HepG2 (cell line): Measurements from ENCODE around the gene LYRM1. TPM values are rescaled to one million over a fixed set of nuclear protein-coding genes. Genes with fewer than 3 reads are reported as not detected.

Source experiments
- ATAC-seq: fragments of 200-7000 bp; cut with Tn5 transposase; 3 replicates; pipeline ENCODE4 v1.9.1; 2020; ENCODE audit warnings: mild to moderate bottlenecking, moderate library complexity
- BruUV-seq: library from RNA; stranded (reverse); fragments of 400-500 nt; replicated peaks from 2 replicates; lab custom pipeline; 2021; lab: Mats Ljungman, UMichigan
- CTCF ChIA-PET: fragments of 300-600 bp; formaldehyde crosslinking; extraction: SDS; loops from one replicate; lab custom pipeline; 2021; ENCODE audit warnings: low total read pairs, inconsistent platforms, low intra/inter-chr PET ratio; lab: Yijun Ruan, JAX
- POLR2A ChIA-PET: fragments of 350-600 bp; sonication (Branson Sonifier 250); formaldehyde crosslinking; loops from one replicate; lab custom pipeline; 2020; ENCODE audit warnings: antibody characterized with exemption, inconsistent platforms; lab: Yijun Ruan, JAX
- DNase-seq: peaks from one replicate; pipeline ENCODE4 v3.0.0-alpha.2; 2015; ENCODE audit warnings: low spot score
- FAIRE-seq: peaks from 3 replicates; lab custom pipeline; 2011; peaks lifted over from hg19 to GRCh38; lab: Jason Lieb, UNC
- H2AFZ ChIP-seq: one replicate; pipeline ENCODE4 v1.6.1; 2011; ENCODE audit warnings: low read length, inconsistent platforms
- H3K27ac ChIP-seq: fragments of 300-600 bp; 3 replicates; pipeline ENCODE4 v1.8.0; 2011; ENCODE audit warnings: mixed run types, mild to moderate bottlenecking, mixed read lengths, low read length, inconsistent platforms; ENCODE audit not compliant: insufficient read depth; ENCODE audit errors: extremely low read length
- H3K27me3 ChIP-seq, 2 experiments: fragments of 200-600 bp in 1 of 2; 2 replicates in 1 of 2; 3 replicates in 1 of 2; pipeline versions ENCODE4 v1.6.0 to v1.8.0; 2011; ENCODE audit warnings: low read length in 2 of 2, mild to moderate bottlenecking in 2 of 2, moderate library complexity in 2 of 2, inconsistent platforms in 1 of 2; ENCODE audit not compliant: insufficient read depth in 2 of 2, control insufficient read depth in 1 of 2
- H3K36me3 ChIP-seq, 2 experiments: fragments of 200-600 bp in 1 of 2; replicated peaks in 1 of 2; 2 replicates in 1 of 2; 3 replicates in 1 of 2; pipeline versions ENCODE4 v1.5.1 to v1.8.0; 2011; ENCODE audit warnings: low read length in 2 of 2, inconsistent platforms in 1 of 2; ENCODE audit not compliant: insufficient read depth in 2 of 2, control insufficient read depth in 1 of 2
- H3K4me1 ChIP-seq: 2 replicates; pipeline ENCODE4 v1.5.1; 2012; ENCODE audit warnings: low read length, inconsistent platforms; ENCODE audit not compliant: insufficient read depth
- H3K4me2 ChIP-seq: 2 replicates; pipeline ENCODE4 v1.6.0; 2011; ENCODE audit warnings: low read depth, low read length, inconsistent platforms
- H3K4me3 ChIP-seq, 3 experiments: fragments of 200-600 bp in 1 of 3; sonication (generic), shearing (Covaris generic) in 1 of 3; replicated peaks in 1 of 3; 2 replicates each; pipeline ENCODE4 v1.5.1; 2011 to 2016; ENCODE audit warnings: low read length in 3 of 3, inconsistent platforms in 2 of 3, low read depth in 2 of 3, mild to moderate bottlenecking in 2 of 3, control low read depth in 1 of 3, mixed read lengths in 1 of 3; ENCODE audit not compliant: insufficient read depth in 1 of 3
- H3K79me2 ChIP-seq: one replicate; pipeline ENCODE4 v1.6.1; 2011; ENCODE audit warnings: low read length, inconsistent platforms; ENCODE audit not compliant: insufficient read depth
- H3K9ac ChIP-seq: 2 replicates; pipeline ENCODE4 v1.6.0; 2011; ENCODE audit warnings: mild to moderate bottlenecking, low read depth, low read length, inconsistent platforms; ENCODE audit not compliant: insufficient read depth
- H3K9me3 ChIP-seq: 2 replicates; pipeline ENCODE4 v1.5.1; 2012; ENCODE audit warnings: mild to moderate bottlenecking, low read length
- H4K20me1 ChIP-seq: 2 replicates; pipeline ENCODE4 v1.6.0; 2011; ENCODE audit warnings: inconsistent platforms, mild to moderate bottlenecking, low read length, moderate library complexity; ENCODE audit not compliant: insufficient read depth
- ATF1 ChIP-seq: IDR thresholded peaks from 2 replicates; pipeline ENCODE4 v1.6.1; 2016; ENCODE audit warnings: mild to moderate bottlenecking, control low read depth
- CBX2 ChIP-seq, 2 experiments: fragments of 200-600 bp in 1 of 2; sonication (generic); formaldehyde crosslinking in 1 of 2; IDR thresholded peaks; 2 replicates each; pipeline versions ENCODE4 v1.7.0 to v1.8.1; 2018 to 2022; ENCODE audit warnings: low read depth in 2 of 2, low read length in 1 of 2, mild to moderate bottlenecking in 1 of 2, missing genetic modification reagents in 1 of 2
- JARID2 ChIP-seq: sonication (generic); formaldehyde crosslinking; IDR thresholded peaks from 2 replicates; pipeline ENCODE4 v1.8.1; 2023; ENCODE audit warnings: missing genetic modification reagents, inconsistent platforms; ENCODE audit not compliant: insufficient replicate concordance
- NCOR1 ChIP-seq: fragments of 200-600 bp; sonication (generic); IDR thresholded peaks from 2 replicates; pipeline ENCODE4 v1.7.0; 2017; ENCODE audit warnings: antibody characterized with exemption, low read length, borderline replicate concordance
- SOX6 ChIP-seq, 2 experiments: fragments of 450-650 bp in 1 of 2; sonication (generic) in 1 of 2; formaldehyde crosslinking in 1 of 2; IDR thresholded peaks; 2 replicates each; pipeline versions ENCODE4 v1.4.0 to v1.6.1; 2017 to 2020; ENCODE audit warnings: antibody characterized with exemption in 1 of 2, mild to moderate bottlenecking in 1 of 2, missing genetic modification reagents in 1 of 2
- TGIF2 ChIP-seq: IDR thresholded peaks from 2 replicates; pipeline ENCODE4 v1.6.1; 2016; ENCODE audit warnings: control low read depth, missing compliant biosample characterization
- ZFP36L1 ChIP-seq: sonication (generic); formaldehyde crosslinking; IDR thresholded peaks from 2 replicates; pipeline ENCODE4 v1.8.0; 2022; ENCODE audit warnings: mild to moderate bottlenecking, missing genetic modification reagents, moderate library complexity
- ZFX ChIP-seq: sonication (generic); formaldehyde crosslinking; IDR thresholded peaks from 2 replicates; pipeline ENCODE4 v1.4.0; 2020; ENCODE audit warnings: mild to moderate bottlenecking, low read depth, missing genetic modification reagents, moderate library complexity
- ZNF644 ChIP-seq: IDR thresholded peaks from 2 replicates; pipeline ENCODE4 v1.6.1; 2016; ENCODE audit warnings: low read depth
- WGBS: methylation state at CpG from one replicate; pipeline ENCODE4 v1.1.6; 2017; ENCODE audit warnings: low lambda C conversion rate; 5-methylcytosine and 5-hydroxymethylcytosine counted together
- in situ Hi-C: cut with HindIII; loops from 2 replicates; pipeline ENCODE4 v1.10.0; 2017; ENCODE audit warnings: low pct_unique_long_range_greater_than_20kb; ENCODE audit not compliant: extremely low pct_ligation_motif_present
- intact Hi-C: fragments of 100-400 bp; cut with micrococcal nuclease; formaldehyde crosslinking; loops from one replicate; pipeline ENCODE4 v1.10.0; 2022; ENCODE audit not compliant: unreplicated experiment
- polyA plus RNA-seq, 8 experiments: library from polyadenylated mRNA; depleted of rRNA in 3 of 8; stranded (reverse) in 7 of 8; unstranded in 1 of 8; fragments of >200 nt; fragmentation: Illumina TruSeq in 4 of 8; extraction: Trizol in 4 of 8; gene quantifications; 2 replicates each; pipeline versions ENCODE4 v1.2.1 to v1.2.3, GENCODE V29; 2011 to 2016; ENCODE audit warnings: low read depth in 4 of 8, missing spikeins in 1 of 8, mixed read lengths in 1 of 8; ENCODE audit not compliant: insufficient read depth in 1 of 8
- total RNA-seq, 5 experiments: library from RNA; depleted of rRNA; stranded (reverse); fragments of >200 nt; fragmentation: Illumina TruSeq; extraction: Trizol; gene quantifications; 2 replicates each; pipeline ENCODE4 v1.2.3, GENCODE V29; 2016; ENCODE audit warnings: low read depth in 1 of 5
- TF ChIP-seq, protein P1 (sequence below), 2 experiments: sonication (generic) in 1 of 2; formaldehyde crosslinking in 1 of 2; IDR thresholded peaks; 2 replicates each; pipeline versions ENCODE4 v1.6.1 to v1.9.0; 2014 to 2022; ENCODE audit warnings: antibody characterized with exemption in 1 of 2, borderline replicate concordance in 1 of 2, inconsistent platforms in 1 of 2, low read depth in 1 of 2, missing genetic modification reagents in 1 of 2
- TF ChIP-seq, protein P2 (sequence below): sonication (generic); formaldehyde crosslinking; IDR thresholded peaks from 2 replicates; pipeline ENCODE4 v1.4.0; 2020; ENCODE audit warnings: missing genetic modification reagents, borderline replicate concordance

LYRM1 gene
- total and polyA plus RNA-seq, 2 of the 13 experiments (the other 11 are each of a cell fraction or from before 2014, with no cell fraction given): 59.2 to 82.6 TPM

DNA sequence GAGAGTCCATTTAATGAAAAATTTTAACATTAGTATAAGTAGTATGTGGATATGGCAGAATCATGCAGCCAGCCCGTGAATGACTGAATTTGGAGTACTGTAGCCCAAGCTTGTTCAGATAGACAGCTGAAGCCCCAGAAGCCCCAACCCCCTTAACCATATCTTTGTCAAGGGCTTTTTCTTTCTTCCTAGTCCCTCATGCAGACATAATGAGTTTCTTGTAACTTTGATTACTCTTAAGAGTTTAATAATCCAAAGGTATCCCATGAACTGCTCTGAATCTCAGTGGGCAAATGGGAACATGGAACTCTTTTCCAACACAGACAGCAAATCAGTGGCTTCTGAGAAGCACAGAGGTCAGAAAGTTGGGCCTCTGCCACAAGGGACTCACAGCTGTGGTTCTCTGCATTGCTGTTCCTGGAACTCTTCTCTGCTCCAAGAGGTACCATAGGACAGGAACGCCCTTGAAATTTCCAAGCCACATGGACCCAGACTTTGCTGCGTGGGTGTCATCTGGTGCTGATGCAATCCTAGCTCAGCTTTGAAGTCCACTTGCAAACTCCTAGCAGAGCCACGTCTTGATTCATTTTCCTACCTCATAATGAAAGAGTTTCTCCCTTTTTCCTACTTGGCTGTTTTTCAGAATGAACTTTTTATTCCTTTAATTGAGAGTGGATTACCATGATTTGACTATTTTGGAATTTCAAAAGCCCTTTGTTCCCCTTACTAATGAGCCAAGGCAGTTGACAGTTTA, 18.1 kb downstream of the LYRM1 start:
- in situ Hi-C loops (no loop called here), intact Hi-C loops (no loop called here)
- Histone ChIP-seq H3K9me3 (no peaks in the 10 kb centered on the region), H3K4me1 (peaks cover 18% of the 10 kb centered on the region), H3K4me3 (no peak overlapping the region), H3K4me2 (no peak overlapping the region), H3K27ac (no peak overlapping the region), H3K9ac (no peak overlapping the region), H4K20me1 (no peaks in the 10 kb centered on the region), H3K36me3 (peaks cover 17 to 36% of the 10 kb centered on the region in 2 experiments), H3K27me3 (no peaks in the 10 kb centered on the region), H3K79me2 (no peaks in the 10 kb centered on the region), H2AFZ (no peak overlapping the region)
- BruUV-seq: no TSS peak
- FAIRE-seq: no peak
- CTCF ChIA-PET: no interaction called here
- no peak for DNase-seq
- peak; percentile 47; the same call in 2 of the 3 replicates for ATAC-seq
- 78% methylated on average over 4 of the region's 4 CpGs for WGBS
- POLR2A ChIA-PET: interaction anchor here (0.9 to 1.8 kb wide), 3 partner anchors 13 to 29 kb away, joined by 3 to 7 read pairs (median 3); partner anchors contain the start of genes DCUN1D3 and LYRM1
- TF ChIP-seq ATF1 (no peak), TGIF2 (CRISPR knock-in tag) (peak; percentile 59; the same call in 1 of the 2 replicates), CBX2 (IDR thresholded peaks at IDR 0.05; ENCODE audit: low read depth, low read length) (no peak), CBX2 (CRISPR knock-in tag; IDR thresholded peaks at IDR 0.05; ENCODE audit: low read depth) (no peak), JARID2 (no peak), SOX6 (IDR thresholded peaks at IDR 0.05) (no peak), SOX6 (CRISPR knock-in tag; IDR thresholded peaks at IDR 0.05) (peak; percentile 37; the same call in 1 of the 2 replicates), ZFX (CRISPR knock-in tag) (no peak), ZNF644 (CRISPR knock-in tag) (peak; percentile 73; the same call in 1 of the 2 replicates), ZFP36L1 (CRISPR knock-in tag) (no peak), NCOR1 (no peak)
- TF ChIP-seq, protein P1, sequence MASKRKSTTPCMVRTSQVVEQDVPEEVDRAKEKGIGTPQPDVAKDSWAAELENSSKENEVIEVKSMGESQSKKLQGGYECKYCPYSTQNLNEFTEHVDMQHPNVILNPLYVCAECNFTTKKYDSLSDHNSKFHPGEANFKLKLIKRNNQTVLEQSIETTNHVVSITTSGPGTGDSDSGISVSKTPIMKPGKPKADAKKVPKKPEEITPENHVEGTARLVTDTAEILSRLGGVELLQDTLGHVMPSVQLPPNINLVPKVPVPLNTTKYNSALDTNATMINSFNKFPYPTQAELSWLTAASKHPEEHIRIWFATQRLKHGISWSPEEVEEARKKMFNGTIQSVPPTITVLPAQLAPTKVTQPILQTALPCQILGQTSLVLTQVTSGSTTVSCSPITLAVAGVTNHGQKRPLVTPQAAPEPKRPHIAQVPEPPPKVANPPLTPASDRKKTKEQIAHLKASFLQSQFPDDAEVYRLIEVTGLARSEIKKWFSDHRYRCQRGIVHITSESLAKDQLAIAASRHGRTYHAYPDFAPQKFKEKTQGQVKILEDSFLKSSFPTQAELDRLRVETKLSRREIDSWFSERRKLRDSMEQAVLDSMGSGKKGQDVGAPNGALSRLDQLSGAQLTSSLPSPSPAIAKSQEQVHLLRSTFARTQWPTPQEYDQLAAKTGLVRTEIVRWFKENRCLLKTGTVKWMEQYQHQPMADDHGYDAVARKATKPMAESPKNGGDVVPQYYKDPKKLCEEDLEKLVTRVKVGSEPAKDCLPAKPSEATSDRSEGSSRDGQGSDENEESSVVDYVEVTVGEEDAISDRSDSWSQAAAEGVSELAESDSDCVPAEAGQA (IDR thresholded peaks at IDR 0.05; ENCODE audit: low read depth): no peak
- TF ChIP-seq, protein P1 (CRISPR knock-in tag; IDR thresholded peaks at IDR 0.05; ENCODE audit: borderline replicate concordance): no peak
- TF ChIP-seq, protein P2, sequence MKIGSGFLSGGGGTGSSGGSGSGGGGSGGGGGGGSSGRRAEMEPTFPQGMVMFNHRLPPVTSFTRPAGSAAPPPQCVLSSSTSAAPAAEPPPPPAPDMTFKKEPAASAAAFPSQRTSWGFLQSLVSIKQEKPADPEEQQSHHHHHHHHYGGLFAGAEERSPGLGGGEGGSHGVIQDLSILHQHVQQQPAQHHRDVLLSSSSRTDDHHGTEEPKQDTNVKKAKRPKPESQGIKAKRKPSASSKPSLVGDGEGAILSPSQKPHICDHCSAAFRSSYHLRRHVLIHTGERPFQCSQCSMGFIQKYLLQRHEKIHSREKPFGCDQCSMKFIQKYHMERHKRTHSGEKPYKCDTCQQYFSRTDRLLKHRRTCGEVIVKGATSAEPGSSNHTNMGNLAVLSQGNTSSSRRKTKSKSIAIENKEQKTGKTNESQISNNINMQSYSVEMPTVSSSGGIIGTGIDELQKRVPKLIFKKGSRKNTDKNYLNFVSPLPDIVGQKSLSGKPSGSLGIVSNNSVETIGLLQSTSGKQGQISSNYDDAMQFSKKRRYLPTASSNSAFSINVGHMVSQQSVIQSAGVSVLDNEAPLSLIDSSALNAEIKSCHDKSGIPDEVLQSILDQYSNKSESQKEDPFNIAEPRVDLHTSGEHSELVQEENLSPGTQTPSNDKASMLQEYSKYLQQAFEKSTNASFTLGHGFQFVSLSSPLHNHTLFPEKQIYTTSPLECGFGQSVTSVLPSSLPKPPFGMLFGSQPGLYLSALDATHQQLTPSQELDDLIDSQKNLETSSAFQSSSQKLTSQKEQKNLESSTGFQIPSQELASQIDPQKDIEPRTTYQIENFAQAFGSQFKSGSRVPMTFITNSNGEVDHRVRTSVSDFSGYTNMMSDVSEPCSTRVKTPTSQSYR: no peak
